Left cardiac atrium (tissue), 4 donors: ENCODE measurements around the gene OCSTAMP. TPM values are rescaled to one million over a fixed set of nuclear protein-coding genes. Genes with fewer than 3 reads are reported as not detected.

ENCODE experiments used
- ATAC-seq, 2 donors: fragments of 200-7000 bp; cut with Tn5 transposase; one replicate each; pipeline ENCODE4 v1.9.1; 2020; ENCODE audit warnings: mild to moderate bottlenecking in 2 of 2, moderate library complexity in 2 of 2
- DNase-seq: peaks from one replicate; pipeline ENCODE4 v3.0.0-alpha.2; 2020
- intact Hi-C, 2 donors: fragments of 100-400 bp; cut with DNase I; formaldehyde crosslinking; loops; one replicate each; pipeline versions ENCODE4 v1.14.1 to v1.15.1; 2022 to 2023
- total RNA-seq, 2 donors: library from RNA; stranded (reverse); fragmentation: NEBNext Ultra II Directional; extraction: Animal tissue kit (Norgen Biotek cat#: 25700); gene quantifications; one replicate each; pipeline ENCODE4 v1.2.1, GENCODE V29; 2021
- donor health status: DM: no; HTN: yes; CAD: no.
- donor health status: DM: no; HTN: yes; CAD: no; lungs with severe emphysema.
- donor health status: DM: yes; HTN: yes; CAD: no.
- donor health status: Dilated cardiomyopathy.

The OCSTAMP gene
- total RNA-seq, 2 donors from 2014 or later = not detected

DNA sequence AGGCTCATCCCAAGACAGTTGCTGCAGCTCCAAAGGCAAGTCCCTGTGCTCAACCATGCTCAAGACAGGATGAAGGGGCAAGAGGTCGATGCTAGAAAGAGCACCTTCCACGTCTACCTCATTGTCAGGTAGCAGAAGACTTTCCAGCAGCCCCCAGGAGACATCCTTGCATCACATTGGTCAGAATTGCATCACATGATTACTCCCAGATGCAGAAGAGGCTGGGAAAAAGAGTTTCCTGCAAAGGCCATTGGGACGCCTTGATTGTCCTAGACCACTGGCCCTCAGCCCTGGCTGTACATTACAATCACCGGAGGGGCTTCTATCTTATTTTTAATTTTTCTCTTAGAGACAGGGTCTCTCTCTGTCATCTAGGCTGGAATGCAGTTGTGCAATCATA lies 19.8 kb downstream of the OCSTAMP start:
- DNase-seq (no peak), ATAC-seq (no peak)
- intact Hi-C loops = no loop called here

GRCh38 chr20:46523696-46524328 lies 26.6 kb downstream of the OCSTAMP start:
- DNase-seq (no peak), ATAC-seq (no peak)
- intact Hi-C loops = no loop called here

DNA sequence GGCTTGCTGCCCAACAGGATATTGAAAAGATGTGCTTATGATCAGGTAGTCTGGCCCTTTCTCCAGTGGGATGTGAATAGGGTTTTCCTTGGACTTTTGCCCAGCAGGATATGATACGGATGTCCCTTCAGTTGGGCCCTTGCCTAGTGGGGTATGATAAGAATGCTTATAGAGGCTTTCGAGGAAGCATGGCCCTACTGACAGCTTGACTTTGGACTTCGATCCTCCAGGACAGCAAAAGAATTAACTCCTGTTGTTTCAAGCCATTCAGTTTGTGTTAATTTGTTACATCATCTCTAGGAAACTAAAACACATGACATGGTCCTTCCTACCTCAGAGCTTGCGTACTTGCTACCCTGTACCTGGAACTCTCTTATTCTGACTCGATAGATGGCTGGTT lies 27.3 kb downstream of the OCSTAMP start:
- no peak for ATAC-seq
- DNase-seq = no peak
- intact Hi-C loops = no loop called here

DNA sequence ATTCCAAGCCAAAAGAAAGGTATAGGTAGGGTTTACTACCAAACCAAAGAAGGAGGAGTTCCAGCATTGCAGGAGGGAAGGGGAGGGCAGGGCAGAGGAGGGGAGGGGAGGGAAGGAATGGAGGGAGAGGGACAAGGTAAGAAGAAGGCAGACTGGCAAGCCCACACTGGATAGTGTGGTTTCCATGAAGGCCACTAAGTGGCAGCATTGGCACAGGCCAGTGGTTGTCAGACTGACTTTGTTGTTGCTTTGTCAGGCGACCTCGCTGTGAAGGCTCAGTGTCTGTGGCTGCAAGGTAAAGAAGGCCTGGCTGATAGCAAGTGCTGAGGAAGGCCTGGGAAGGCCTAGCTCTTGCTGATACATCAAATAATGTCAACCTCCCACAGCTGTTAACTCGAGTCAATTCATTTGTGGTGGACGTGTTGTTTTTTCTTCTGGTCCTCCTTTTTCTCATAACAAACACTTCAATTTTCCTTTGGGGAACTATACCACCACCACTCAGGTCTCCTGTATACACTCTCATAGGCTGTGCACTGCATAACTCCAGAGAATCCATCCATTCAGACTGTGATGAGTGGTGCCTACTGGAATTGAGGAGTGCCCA lies 29.4 kb downstream of the OCSTAMP start:
- ATAC-seq (peak; percentile 55 to 58), DNase-seq (no peak)
- intact Hi-C loops = no loop called here

GRCh38 chr20:46520540-46520939 lies 29.9 kb downstream of the OCSTAMP start:
- intact Hi-C loops = no loop called here
- ATAC-seq (no peak), DNase-seq (no peak)

GRCh38 chr20:46519471-46520068 lies 30.9 kb downstream of the OCSTAMP start:
- ATAC-seq = no peak
- intact Hi-C loops = no loop called here
- DNase-seq = no peak

DNA sequence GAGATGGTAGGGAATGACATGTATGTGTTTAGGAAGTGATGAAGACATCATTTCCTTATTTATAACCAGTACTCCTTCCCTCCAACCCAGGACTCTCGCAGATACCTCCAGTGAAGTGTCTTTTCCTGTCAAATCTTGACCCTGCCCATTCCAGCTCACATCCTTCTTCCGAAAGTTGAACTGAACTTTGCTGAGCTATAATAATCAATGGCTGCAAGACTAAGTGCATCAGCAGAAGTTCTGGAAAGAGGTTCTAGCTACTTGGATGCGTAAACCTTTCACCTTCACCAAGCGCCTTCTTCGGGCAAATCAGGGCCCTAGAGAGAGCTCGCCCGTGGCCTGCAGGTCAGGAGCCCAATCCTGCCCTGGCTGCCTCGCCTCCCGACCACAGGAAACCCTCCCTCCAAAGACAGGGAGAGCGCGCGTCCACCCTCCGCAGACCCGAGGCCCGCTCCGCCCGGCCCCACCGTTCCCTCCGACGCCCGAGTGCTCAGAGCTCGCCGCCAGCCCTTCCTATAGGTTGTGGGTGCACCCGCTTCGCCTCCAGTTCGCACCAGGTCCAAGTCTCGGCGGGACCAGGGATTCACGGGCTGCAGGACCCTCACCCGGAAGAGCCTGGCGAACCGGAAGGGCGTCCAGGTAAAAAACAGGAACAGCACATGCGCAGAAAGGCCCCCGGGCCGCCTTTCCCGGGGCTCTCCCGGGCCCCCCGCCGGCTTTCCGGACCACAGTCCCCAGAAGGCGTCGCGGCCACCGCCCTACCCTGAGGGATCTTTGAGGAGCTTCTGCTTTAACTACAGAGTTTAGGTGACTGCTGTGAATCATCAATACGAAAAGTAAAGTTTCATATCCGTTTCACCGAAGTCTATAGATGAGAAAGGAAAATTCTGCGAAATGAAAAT lies 37.3 kb downstream of the OCSTAMP start, which contains the start of gene ZNF334:
Gene ZNF334, minus strand, starts transcription at position 617 of the 902 bp plus-strand sequence. CDS start 1,457 bp downstream, outside the sequence.
- intact Hi-C loops = no loop called here
- DNase-seq = peak; percentile 80

GRCh38 chr20:46509523-46509922 lies 40.9 kb downstream of the OCSTAMP start:
- DNase-seq (no peak), ATAC-seq (no peak)
- intact Hi-C loops = no loop called here

More for the DNA sequence above, 37.3 kb downstream of the OCSTAMP start, which contains the start of gene ZNF334:
- ATAC-seq = peak; percentile 96 to 98

DNA sequence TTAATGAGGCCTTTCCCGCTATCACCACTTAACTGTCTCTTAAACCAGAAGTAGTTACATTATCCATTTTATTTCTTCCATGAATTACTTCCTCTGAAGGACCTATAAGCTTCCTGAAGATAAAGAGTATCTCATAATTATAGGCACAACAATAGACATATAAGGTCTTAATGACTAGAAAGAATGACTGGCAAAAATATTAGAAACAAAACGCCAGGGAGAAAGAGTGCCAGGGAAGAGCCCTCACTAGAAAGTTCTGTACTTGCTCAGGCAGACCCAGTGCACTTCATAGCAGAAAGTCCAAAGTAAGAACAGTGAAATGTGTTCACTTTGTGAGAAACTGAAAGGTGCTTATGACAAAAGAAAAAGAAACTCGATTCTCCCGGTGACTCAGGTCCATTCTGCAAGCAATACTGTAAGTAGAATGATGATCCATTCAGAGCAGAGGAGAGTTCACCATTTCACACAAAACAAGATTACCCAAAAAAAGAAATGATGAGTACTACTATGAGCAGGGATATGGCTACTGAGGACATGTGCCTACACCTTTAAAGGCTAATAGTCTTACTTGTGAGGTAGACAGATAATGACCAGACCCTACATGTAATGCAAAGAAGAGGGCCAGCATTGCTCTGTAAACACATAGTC lies 42.6 kb downstream of the OCSTAMP start:
- DNase-seq (no peak), ATAC-seq (no peak)
- intact Hi-C loops = no loop called here

GRCh38 chr20:46505506-46505905 lies 44.9 kb downstream of the OCSTAMP start:
- intact Hi-C loops = no loop called here
- no peak for DNase-seq

DNA sequence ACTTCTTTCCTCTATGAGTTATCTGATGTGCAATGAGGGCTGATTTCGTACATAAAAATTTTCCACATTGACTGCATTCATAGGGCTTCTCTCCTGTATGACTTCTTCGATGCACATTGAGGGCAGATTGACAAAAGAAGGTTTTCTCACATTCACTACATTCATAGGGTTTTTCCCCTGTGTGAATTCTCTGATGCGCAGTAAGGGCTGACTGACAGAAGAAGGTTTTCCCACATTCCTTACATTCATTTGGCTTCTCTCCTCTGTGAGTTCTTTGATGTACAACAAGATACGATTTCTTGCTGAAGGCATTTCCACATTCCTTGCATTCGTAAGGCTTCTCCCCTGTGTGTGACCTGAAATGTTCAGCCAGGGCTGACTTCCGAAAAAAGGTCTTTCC lies 48.5 kb downstream of the OCSTAMP start:
- ATAC-seq (no peak), DNase-seq (no peak)
- intact Hi-C loops = no loop called here

More at GRCh38 chr20:46505506-46505905, 44.9 kb downstream of the OCSTAMP start:
- ATAC-seq = peak in 1 of 2 donors; percentile 19

- intact Hi-C loops = no loop called here
- no peak for ATAC-seq
- DNase-seq = no peak
Measured at GRCh38 chr20:46501337-46501942, 49.0 kb downstream of the OCSTAMP start.

GRCh38 chr20:46494077-46494476 lies 56.4 kb downstream of the OCSTAMP start:
- no peak for DNase-seq
- intact Hi-C loops = no loop called here
- no peak for ATAC-seq

- DNase-seq (no peak), ATAC-seq (no peak)
- intact Hi-C loops = no loop called here
Measured at GRCh38 chr20:46491354-46491753, 59.1 kb downstream of the OCSTAMP start.

Other genes with a start within 250 kb of the OCSTAMP start
- 1 to 10 TPM; 5.8 to 5.9 TPM for gene CDH22, start 242.2 kb downstream of the OCSTAMP start, total RNA-seq
- 10 to 100 TPM; 29.5 to 36.1 TPM for gene ELMO2, start 144.0 kb downstream of the OCSTAMP start, total RNA-seq
- gene ZNF334, start 37.1 kb downstream of the OCSTAMP start, total RNA-seq = 1 to 10 TPM in 1 of 2 donors, under 1 TPM in 1; 0.99 to 1.3 TPM
- gene SLC13A3, start 100.8 kb upstream of the OCSTAMP start, total RNA-seq = 1 to 10 TPM in 1 of 2 donors, under 1 TPM in 1; 0.71 to 2.5 TPM
- gene TP53RK, start 138.8 kb upstream of the OCSTAMP start, total RNA-seq = 1 to 10 TPM; 6.8 to 9.7 TPM
- 1 to 10 TPM; 5.6 to 7.7 TPM for gene SLC2A10, start 159.0 kb upstream of the OCSTAMP start, total RNA-seq